HG02588 (cell line): ENCODE data around the gene LMCD1.

Source experiments
- ATAC-seq: cut with Tn5 transposase; IDR thresholded peaks from one replicate; pipeline ENCODE4 v1.9.1; 2021; ENCODE audit warnings: mild to moderate bottlenecking, moderate library complexity; ENCODE audit not compliant: unreplicated experiment

Gene LMCD1

DNA sequence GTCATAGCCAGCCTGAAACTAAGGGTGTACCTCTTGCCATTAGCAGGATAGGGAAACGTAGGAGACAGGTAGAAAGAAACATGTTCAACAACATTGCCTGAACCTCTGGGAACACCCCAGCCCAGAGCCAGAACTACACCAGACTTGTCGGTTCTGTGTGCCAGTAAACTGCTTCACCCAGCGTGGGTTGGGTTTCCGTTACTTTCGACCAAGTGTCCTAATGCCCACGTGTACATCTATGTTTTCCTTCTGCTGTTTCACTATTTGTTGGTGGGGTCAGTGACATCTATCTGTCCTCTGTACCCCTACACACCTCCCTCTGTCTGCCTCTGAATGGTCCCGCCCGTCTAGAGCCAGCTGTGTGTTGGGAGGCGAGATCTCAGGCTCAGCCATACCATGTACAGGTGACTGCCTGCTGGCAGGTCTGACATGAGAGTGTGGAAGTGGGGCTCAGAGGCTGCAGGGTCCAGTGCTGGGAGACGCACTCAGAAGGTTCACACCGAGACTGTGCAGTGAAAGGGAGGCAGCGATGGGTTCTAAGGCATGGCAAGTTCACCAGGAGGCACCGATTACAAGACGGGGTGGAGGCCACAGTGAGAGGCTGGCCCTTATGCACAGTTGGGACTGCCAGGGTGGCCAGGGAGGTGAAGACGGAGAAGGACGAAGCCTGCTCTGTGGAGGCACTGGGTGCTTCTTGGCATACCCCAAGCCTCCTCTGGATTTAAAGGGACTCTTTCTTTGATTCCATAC, 106.6 kb downstream of the LMCD1 start:
- no peak for ATAC-seq

- ATAC-seq = no peak
Measured at GRCh38 chr3:8608791-8609467, 107.3 kb downstream of the LMCD1 start.

DNA sequence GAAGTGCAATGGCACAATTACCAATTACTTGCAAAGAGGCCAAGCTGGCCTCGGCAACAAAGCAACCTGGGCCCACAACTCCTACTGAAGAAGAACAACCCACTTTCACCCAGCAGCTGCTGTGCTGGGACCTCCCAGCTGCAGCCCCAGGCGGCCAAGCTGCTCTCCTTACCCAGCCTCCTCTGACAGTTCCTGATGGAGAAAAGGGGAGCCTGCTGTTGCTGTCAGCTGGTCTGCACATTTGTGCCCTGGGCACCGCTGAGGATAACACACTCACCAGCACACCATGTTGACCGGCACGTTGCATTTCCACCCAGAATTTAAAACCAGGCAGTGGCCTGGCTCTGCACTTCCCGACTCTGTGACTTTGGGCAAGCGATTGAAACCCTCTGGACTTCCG, 109.3 kb downstream of the LMCD1 start:
- no peak for ATAC-seq

- ATAC-seq = no peak
Measured at GRCh38 chr3:8617921-8618320, 116.3 kb downstream of the LMCD1 start.

GRCh38 chr3:8618950-8619349, 117.3 kb downstream of the LMCD1 start:
- no peak for ATAC-seq

DNA sequence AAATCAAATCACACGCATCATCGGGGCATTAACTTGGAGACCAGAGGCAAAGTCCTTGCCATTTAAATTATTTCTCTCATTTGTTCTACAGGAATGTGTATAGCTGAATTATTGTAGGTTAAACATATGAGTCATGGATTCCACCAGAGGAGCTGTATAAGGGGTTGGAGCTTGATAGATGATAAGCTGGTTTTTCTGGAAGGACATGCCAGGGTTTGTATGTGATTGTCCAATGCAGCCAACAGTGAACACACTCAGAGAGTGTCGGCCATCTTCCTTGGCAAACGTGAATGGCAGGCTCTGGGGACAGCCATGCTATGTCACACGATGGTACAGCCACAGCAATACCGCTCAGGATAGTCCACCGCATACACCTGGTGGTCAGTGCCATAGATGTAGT, 117.9 kb downstream of the LMCD1 start:
- no peak for ATAC-seq

DNA sequence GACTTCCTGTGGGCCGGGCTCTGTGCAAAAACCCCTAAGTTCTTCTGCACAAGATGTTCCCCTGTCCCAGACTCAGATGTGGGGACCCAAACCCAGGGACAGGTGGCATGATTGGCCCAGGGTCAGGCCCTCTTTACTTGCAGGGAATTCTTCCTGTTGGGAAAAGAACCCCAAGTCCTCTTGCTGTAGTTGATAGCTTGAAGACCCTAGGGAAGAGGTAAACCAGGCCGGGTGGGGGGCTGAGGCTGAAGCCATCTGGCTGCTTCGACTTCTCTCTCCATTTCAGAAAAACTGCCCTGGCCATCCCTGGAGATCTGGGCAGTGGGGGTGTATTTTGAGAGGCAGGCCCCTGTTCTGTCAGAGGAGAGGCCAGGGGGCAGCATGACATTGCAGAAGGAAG, 119.5 kb downstream of the LMCD1 start:
- no peak for ATAC-seq

DNA sequence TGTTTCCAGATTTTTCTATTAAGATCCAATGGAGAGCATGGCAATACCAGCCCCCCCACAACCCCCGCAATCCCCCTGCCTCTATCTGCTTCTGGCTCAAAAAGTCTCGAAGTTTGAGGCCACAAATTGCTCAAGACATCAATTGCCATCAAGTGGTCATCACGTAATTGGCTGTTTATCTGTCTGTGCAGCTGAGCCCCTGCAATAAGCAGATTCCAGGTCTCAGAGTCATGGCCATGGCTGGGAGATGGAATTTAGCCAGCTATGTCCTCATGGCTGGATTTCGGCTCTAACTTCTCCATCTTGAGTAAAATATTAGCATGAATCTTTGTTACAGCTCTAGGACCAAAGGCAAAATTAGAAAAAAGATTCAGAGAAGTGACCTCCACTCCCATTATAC, 120.2 kb downstream of the LMCD1 start:
- no peak for ATAC-seq

GRCh38 chr3:8622873-8623691, 121.5 kb downstream of the LMCD1 start:
- ATAC-seq = peak; percentile 85

DNA sequence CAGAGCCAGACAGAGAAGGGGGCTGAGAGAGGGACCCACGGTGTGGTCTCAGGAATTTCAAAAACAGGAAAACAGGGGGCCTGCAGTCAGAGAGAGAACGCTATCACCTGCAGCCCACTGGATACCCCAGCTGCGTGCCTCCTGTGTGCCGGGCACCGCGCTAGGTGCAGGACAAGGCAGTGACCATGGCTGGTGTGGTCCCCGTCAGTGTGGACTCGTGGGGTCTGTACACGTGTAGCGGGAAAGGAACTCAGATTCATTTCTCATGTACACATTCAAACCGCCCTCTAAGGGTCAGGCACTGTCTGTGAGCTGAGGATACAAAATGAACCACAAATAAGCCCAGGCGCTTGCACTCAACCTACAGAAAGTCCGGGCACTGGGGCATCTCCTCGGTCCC, 122.1 kb downstream of the LMCD1 start:
- ATAC-seq = no peak
